Dermis microvascular lymphatic vessel endothelial cell (primary cell): ENCODE measurements around the gene BTK. TPM values are rescaled to one million over a fixed set of nuclear protein-coding genes. Genes with fewer than 3 reads are reported as not detected.
A peak's percentile ranks its signal among the peaks of the same experiment; 100 is the strongest.

Source experiments
- DNase-seq, 2 donors: peaks; one replicate each; pipeline versions ENCODE4 v3.0.0 to v3.0.0-alpha.2; 2010; ENCODE audit warnings: low read depth in 2 of 2
- total RNA-seq: library from RNA; depleted of rRNA; stranded (reverse); fragments of >200 nt; gene quantifications from 2 replicates; pipeline ENCODE4 v1.2.1, GENCODE V29; 2014

BTK gene
- total RNA-seq, 1 donor from 2014 or later = not detected

- DNase-seq = no peak
These were observed 7.7 kb upstream of the BTK start for GRCh38 chrX:101393530-101394305.

GRCh38 chrX:101391831-101392230 lies 5.8 kb upstream of the BTK start:
- no peak for DNase-seq

GRCh38 chrX:101390664-101391525 lies 4.9 kb upstream of the BTK start, which contains the start of gene RPL36A:
Gene RPL36A, plus strand, starts transcription at chrX:101391011. Its CDS starts 33 bp downstream, at chrX:101391044.
- peak; percentile 81 to 90 for DNase-seq

GRCh38 chrX:101388604-101389003 lies 2.6 kb upstream of the BTK start:
- no peak for DNase-seq

GRCh38 chrX:101386542-101386885 lies 523 bp upstream of the BTK start:
- no peak for DNase-seq

- DNase-seq = no peak
These were observed 836 bp downstream of the BTK start for GRCh38 chrX:101385026-101385684.

GRCh38 chrX:101383679-101384205 lies 2.2 kb downstream of the BTK start:
- no peak for DNase-seq

GRCh38 chrX:101377547-101377946 lies 8.4 kb downstream of the BTK start:
- no peak for DNase-seq

GRCh38 chrX:101370888-101371504 lies 15.0 kb downstream of the BTK start:
- no peak for DNase-seq

GRCh38 chrX:101369687-101370086 lies 16.3 kb downstream of the BTK start:
- DNase-seq = no peak

GRCh38 chrX:101368800-101369199 lies 17.2 kb downstream of the BTK start:
- peak; percentile 7 to 9 for DNase-seq

- DNase-seq = no peak
These were observed 20.6 kb downstream of the BTK start for GRCh38 chrX:101365301-101365795.

GRCh38 chrX:101362757-101363156 lies 23.2 kb downstream of the BTK start:
- DNase-seq = no peak

- DNase-seq = no peak
These were observed 23.9 kb downstream of the BTK start for GRCh38 chrX:101362116-101362515.

- no peak for DNase-seq
These were observed 25.6 kb downstream of the BTK start for GRCh38 chrX:101360390-101360789.

- DNase-seq = no peak
These were observed 26.0 kb downstream of the BTK start for GRCh38 chrX:101359966-101360365.

GRCh38 chrX:101357166-101357795 lies 28.7 kb downstream of the BTK start:
- DNase-seq = peak in 1 of 2 donors; percentile 1

- DNase-seq = no peak
These were observed 36.8 kb downstream of the BTK start for GRCh38 chrX:101349193-101349562.

- DNase-seq = peak; percentile 49 to 75
These were observed 37.4 kb downstream of the BTK start, which contains the start of gene TIMM8A for GRCh38 chrX:101348452-101349192. Gene TIMM8A, minus strand, starts transcription at chrX:101348742. Its CDS starts 78 bp downstream, at chrX:101348664.
